Measurements from ENCODE around the gene RNF208.
"Not testable (repeated sequence)": the region's sequence is repeated elsewhere in the genome, so short reads cannot be mapped to it uniquely, and the experiment has no call there.

RNF208 gene

DNA sequence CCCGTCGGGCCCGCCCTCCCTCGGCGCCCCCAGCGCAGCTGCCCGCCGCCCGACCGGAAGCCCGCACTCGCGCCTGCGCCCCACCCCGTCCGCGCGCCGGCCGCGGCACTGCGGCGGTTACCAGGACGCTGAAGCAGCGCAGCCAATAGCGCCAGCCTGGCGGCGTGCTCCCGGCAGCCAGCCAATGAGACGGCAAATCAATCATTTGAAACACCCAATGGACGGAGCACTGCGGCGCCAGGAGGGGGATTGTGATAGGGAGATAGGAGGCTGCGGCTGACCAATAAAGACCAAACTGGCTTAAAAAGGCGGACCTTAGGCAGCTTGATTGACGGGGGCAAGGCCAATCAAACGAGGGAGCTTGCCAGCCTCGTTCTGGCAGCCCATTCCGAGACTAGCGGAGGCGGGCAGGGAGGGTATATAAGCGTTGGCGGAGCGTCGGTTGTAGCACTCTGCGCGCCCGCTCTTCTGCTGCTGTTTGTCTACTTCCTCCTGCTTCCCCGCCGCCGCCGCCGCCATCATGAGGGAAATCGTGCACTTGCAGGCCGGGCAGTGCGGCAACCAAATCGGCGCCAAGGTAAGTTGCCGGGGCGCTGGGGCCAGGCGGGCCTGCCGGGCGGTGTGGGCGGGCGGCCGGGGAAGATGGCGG lies 18.9 kb upstream of the RNF208 start, which contains the start of gene TUBB4B:
TSS of gene TUBB4B (plus strand) at position 447 of the 649 bp plus-strand sequence. CDS start at position 521, 74 bp downstream.
- Histone ChIP-seq H3K4me3 (ENCODE audit: low read length) (peak within 1 kb of the TSS; percentile 84), H3K36me3 (ENCODE audit: control insufficient read depth, insufficient read depth, low read length) (peaks cover 11% of the 10 kb centered on the region), H3K27ac (ENCODE audit: low read depth, low read length) (peak within 1 kb of the TSS; percentile 96), H3K9ac (ENCODE audit: low read length) (peak within 1 kb of the TSS; percentile 49), H3K4me1 (ENCODE audit: control insufficient read depth, insufficient read depth, low read length) (peaks cover 18% of the 10 kb centered on the region), H3K27me3 (ENCODE audit: control insufficient read depth, insufficient read depth, low read length) (no peaks in the 10 kb centered on the region)

DNA sequence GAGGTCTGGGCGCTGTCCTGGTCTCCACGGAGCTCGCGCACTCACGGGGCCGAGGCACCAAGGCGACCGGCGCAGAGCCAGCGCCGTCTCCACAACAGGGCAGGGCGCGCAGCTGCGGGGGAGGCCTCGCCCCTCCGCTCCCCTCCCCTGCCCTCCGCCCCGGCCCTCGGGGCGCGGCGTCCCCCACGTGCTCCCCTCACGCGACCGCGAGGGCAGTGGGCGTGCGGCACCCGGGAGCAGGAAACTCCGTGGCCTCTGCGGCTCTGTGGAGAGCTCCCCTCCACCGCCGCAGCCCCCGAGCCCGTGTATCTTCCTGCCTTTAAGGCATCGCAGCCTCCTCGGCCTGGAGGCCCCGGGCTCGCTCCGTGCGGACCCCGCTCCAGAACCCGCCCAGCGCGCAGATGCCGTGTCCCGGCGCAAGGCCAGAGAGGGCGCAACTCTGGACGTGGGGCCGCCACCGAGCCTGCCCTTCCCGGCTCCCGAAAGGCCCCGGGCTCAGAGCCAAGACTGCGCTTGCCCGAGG lies 18.3 kb upstream of the RNF208 start:
- peak overlapping the region; percentile 82 for H3K4me3 ChIP-seq (ENCODE audit: low read length)
- peaks cover 11% of the 10 kb centered on the region for H3K36me3 ChIP-seq (ENCODE audit: control insufficient read depth, insufficient read depth, low read length)
- H3K9ac ChIP-seq (ENCODE audit: low read length): peak overlapping the region; percentile 40
- peaks cover 20% of the 10 kb centered on the region for H3K4me1 ChIP-seq (ENCODE audit: control insufficient read depth, insufficient read depth, low read length)
- H3K27me3 ChIP-seq (ENCODE audit: control insufficient read depth, insufficient read depth, low read length): peaks cover 2% of the 10 kb centered on the region
- H3K27ac ChIP-seq (ENCODE audit: low read depth, low read length): peak overlapping the region; percentile 96

DNA sequence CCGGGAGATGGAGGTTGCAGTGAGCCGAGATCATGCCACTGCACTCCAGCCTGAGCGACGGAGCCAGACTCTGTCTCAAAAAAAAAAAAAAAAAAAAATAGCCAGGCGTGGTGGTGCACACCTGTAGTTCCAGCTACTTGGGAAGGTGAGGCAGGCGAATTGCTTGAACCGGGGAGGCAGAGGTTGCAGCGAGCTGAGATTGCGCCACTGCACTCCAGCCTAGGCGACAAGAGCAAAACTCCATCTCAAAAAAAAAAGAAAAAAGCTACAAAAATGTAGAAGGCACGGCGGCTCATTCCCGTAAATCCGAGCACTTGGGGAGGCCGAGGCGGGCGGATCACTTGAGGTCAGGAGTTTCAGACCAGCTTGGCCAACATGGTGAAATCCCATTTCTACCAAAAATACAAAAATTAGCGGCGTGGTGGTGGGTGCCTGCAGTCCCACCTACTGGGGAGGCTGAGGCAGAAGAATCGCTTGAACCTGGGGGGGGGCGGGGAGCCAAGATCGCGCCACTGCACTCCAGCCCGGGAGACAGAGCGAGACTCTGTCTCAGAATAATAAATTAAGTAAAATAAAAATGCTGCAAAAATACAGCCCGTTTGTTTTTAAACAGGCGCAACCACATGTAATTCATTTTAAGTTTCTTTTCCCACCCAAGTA lies 17.6 kb upstream of the RNF208 start:
- H3K27me3 ChIP-seq (ENCODE audit: control insufficient read depth, insufficient read depth, low read length): not testable (repeated sequence)
- peak overlapping the region; percentile 40 for H3K9ac ChIP-seq (ENCODE audit: low read length)
- H3K27ac ChIP-seq (ENCODE audit: low read depth, low read length): peak overlapping the region; percentile 96
- H3K4me1 ChIP-seq (ENCODE audit: control insufficient read depth, insufficient read depth, low read length): peaks cover 20% of the 10 kb centered on the region
- H3K4me3 ChIP-seq (ENCODE audit: low read length): peak overlapping the region; percentile 82
- H3K36me3 ChIP-seq (ENCODE audit: control insufficient read depth, insufficient read depth, low read length): peaks cover 11% of the 10 kb centered on the region

DNA sequence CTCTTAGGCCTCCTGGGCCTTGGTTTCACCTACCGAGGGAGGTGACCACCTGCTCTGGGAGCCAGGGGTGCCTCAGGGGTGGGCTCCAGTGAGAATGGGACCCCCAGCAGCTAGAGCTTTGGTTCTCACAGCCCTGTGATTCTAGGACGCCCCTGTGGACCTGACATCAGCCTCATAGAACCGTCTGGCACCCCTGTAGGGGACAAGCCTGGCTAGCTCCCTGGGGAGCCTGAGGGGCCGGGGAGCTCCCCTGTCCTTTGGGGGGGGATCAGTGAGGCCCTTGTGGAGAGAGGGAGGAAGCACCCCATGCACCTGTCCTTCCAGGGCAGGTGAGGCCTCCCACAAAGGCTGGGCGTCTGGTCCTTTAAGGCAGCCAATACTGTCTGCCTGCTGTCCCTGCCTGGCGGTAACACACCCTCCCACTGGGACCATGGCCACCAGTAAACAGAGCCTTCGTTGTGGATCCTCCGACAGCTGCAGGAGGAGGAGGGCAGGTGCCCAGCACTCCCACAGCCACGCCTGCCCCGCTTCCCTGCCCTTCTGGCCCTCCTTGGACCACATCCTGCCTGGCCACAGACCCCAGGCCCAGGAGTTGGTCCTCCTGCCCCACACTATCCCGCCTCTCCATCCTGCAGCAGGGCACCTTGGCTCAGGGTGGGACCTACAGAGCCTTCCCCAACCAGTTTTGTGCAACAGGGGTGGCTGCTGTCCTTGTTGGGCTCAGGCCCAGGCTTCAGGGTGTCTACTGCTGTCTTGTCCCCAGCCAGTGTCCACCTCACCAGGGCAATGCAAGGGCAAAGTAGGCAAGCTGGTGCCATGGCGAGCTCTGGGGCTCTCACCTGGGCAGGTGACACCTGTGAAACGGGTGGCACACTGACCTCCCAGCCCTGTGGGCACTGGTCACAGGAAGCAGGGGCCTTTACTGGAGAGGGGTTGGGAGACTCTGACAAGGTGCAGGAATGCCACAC lies 16.0 kb upstream of the RNF208 start:
- H3K9ac ChIP-seq (ENCODE audit: low read length): no peak overlapping the region
- H3K27me3 ChIP-seq (ENCODE audit: control insufficient read depth, insufficient read depth, low read length): peaks cover 16% of the 10 kb centered on the region
- peak overlapping the region; percentile 21 for H3K4me3 ChIP-seq (ENCODE audit: low read length)
- no peak overlapping the region for H3K27ac ChIP-seq (ENCODE audit: low read depth, low read length)
- peaks cover 20% of the 10 kb centered on the region for H3K4me1 ChIP-seq (ENCODE audit: control insufficient read depth, insufficient read depth, low read length)
- H3K36me3 ChIP-seq (ENCODE audit: control insufficient read depth, insufficient read depth, low read length): peaks cover 7% of the 10 kb centered on the region

DNA sequence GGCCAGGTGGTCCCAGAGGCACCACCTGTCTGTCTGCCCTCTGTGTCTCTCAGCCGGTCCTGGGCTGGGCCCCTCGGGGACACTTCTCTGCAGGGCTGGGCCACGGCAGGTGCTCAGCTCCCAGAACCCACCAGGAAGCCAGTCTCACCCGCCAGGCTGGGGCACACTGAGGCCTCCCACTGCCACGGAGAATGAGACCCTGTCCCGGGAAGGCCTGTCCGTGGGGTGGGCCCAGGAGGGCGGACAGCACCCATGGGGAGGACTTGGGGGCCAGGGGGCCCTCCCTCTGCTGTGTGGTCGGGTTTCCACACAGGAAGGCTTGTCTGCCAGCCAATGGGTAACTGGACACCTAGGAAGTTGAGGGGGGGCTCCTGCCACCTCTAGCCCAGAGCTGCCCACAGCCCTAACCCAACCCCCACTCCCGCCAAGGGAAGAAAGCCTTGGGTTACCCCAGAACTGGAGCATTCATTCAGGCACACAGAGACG lies 14.9 kb upstream of the RNF208 start:
- H3K27ac ChIP-seq (ENCODE audit: low read depth, low read length): no peak overlapping the region
- peaks cover 11% of the 10 kb centered on the region for H3K4me1 ChIP-seq (ENCODE audit: control insufficient read depth, insufficient read depth, low read length)
- no peak overlapping the region for H3K9ac ChIP-seq (ENCODE audit: low read length)
- no peaks in the 10 kb centered on the region for H3K36me3 ChIP-seq (ENCODE audit: control insufficient read depth, insufficient read depth, low read length)
- peak overlapping the region; percentile 41 for H3K4me3 ChIP-seq (ENCODE audit: low read length)
- peaks cover 19% of the 10 kb centered on the region for H3K27me3 ChIP-seq (ENCODE audit: control insufficient read depth, insufficient read depth, low read length)

DNA sequence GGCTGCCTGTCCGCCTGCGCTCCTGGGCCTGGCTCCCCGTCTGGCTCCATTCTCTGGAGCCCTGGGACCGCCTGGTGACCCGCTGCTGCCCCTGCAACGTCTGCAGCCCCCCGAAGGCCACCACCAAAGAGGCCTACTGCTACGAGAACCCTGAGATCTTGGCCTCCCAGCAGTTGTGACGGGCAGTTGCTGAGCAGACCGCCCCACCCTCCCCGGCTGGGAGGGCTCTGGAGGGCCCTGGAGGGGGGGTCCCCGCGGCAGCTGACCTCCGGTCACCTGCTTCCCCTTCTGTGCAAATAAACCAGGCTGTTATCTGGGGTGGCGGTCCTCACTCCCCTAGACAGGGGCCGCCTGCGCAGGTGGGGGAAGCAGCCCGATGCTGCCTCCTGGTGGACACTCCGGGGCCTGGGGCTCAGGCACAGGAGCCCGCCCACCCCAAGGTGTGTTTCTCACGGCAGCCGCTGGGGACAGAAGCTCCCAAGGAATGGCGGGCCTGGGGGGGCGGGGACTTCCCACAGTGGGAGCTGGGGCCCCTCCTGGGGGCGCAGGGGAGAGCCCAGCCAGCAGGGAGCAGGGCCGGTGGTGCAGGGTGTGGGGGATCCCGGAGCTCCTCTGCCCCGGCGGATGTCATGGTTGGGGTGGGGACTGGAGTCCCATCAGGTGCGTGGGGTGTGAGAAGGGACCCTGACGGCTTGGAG lies 14.3 kb upstream of the RNF208 start:
- no peaks in the 10 kb centered on the region for H3K36me3 ChIP-seq (ENCODE audit: control insufficient read depth, insufficient read depth, low read length)
- no peak overlapping the region for H3K27ac ChIP-seq (ENCODE audit: low read depth, low read length)
- peak overlapping the region; percentile 41 for H3K4me3 ChIP-seq (ENCODE audit: low read length)
- H3K4me1 ChIP-seq (ENCODE audit: control insufficient read depth, insufficient read depth, low read length): peaks cover 11% of the 10 kb centered on the region
- H3K9ac ChIP-seq (ENCODE audit: low read length): no peak overlapping the region
- H3K27me3 ChIP-seq (ENCODE audit: control insufficient read depth, insufficient read depth, low read length): peaks cover 19% of the 10 kb centered on the region

DNA sequence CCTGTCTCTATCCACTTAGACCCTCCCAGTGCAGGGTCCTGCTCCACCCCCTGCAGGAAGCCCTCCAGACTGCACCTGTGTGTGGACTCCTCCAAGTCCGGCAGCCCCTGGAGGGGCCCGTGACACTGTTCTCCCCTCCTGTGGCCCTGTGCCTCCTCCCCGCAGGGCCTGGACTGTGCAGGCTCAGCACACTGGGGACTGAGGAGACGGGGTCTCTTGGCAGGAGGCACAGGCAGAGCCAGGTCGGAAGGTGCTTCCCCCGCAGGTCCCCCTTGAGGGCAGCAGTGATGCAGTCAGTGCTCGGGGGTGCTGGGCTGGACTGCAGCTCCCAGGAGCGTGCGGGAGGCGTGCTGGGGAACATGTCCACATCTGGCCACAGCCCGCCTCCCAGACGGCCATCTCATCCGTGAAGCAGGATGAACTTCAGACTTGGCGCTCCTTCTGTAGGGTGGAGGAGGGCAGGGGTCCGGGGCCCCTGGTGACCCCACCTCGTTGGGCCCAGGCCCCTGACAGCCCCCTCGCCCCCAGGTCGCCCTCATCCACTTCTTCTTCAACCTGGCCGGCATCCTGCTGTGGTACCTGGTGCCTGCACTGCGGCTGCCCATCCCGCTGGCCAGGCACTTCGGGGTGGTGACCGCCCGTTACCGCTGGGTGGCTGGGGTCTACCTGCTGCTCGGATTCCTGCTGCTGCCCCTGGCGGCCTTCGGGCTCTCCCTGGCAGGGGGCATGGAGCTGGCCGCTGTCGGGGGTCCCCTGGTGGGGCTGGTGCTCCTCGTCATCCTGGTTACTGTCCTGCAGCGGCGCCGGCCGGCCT lies 13.6 kb upstream of the RNF208 start:
- H3K27ac ChIP-seq (ENCODE audit: low read depth, low read length): no peak overlapping the region
- H3K27me3 ChIP-seq (ENCODE audit: control insufficient read depth, insufficient read depth, low read length): peaks cover 21% of the 10 kb centered on the region
- peak overlapping the region; percentile 2 for H3K4me3 ChIP-seq (ENCODE audit: low read length)
- peaks cover 11% of the 10 kb centered on the region for H3K4me1 ChIP-seq (ENCODE audit: control insufficient read depth, insufficient read depth, low read length)
- no peaks in the 10 kb centered on the region for H3K36me3 ChIP-seq (ENCODE audit: control insufficient read depth, insufficient read depth, low read length)
- H3K9ac ChIP-seq (ENCODE audit: low read length): no peak overlapping the region

DNA sequence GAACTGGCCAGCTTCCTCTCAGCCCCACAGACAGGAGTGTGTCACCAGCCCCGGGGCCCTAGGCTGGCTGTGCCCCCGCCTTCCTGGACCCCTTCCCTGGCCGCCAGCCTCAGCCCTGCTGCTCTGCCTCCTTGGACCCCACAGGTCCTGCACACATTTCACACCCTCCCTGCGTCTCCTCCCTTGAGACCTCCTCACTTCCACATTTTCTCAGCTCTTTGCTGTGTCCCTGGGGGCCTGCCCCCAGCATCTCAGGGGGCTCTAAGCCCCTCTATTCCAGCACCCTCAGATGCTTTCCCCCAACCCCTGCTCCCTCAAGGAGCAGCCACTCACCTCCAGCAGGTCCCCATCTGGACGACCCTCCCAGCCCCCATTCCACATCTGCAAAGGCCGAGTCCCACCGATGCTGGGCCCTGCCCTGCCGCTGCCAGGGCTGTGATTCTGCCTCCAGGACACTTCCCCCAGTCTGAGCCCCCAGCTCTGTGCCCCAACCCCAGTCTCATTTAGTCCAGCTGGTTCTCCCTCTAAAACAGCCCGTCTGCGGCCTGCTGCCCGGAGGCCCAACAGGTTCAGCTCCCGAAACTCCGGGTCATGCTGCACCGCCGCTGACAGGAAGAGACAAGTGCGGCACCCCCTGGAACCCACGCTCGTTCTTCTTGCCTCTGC lies 12.9 kb upstream of the RNF208 start:
- Histone ChIP-seq H3K4me3 (ENCODE audit: low read length) (no peak overlapping the region), H3K27ac (ENCODE audit: low read depth, low read length) (no peak overlapping the region), H3K9ac (ENCODE audit: low read length) (no peak overlapping the region), H3K27me3 (ENCODE audit: control insufficient read depth, insufficient read depth, low read length) (peaks cover 29% of the 10 kb centered on the region), H3K4me1 (ENCODE audit: control insufficient read depth, insufficient read depth, low read length) (peaks cover 11% of the 10 kb centered on the region), H3K36me3 (ENCODE audit: control insufficient read depth, insufficient read depth, low read length) (no peaks in the 10 kb centered on the region)

DNA sequence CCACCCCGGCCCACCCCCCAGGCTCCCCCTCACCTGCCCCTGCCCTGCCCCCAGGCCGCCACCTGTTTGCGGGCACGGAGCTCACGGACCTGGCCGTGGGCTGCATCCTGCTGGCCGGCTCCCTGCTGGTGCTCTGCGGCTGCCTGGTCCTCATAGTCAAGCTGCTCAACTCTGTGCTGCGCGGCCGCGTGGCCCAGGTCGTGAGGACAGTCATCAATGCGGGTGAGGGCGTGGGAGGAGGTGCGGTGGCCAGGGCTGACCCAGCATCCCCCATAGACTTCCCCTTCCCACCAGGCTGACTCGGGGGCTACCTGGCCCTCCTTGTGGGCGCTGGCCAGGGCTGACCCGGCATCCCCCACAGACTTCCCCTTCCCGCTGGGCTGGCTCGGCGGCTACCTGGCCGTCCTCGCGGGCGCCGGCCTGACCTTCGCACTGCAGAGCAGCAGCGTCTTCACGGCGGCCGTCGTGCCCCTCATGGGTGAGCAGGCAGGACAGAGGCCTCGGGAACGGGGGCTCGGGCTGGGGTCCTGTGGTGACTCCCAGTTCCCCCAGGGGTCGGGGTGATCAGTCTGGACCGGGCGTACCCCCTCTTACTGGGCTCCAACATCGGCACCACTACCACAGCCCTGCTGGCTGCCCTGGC lies 12.1 kb upstream of the RNF208 start:
- Histone ChIP-seq H3K27ac (ENCODE audit: low read depth, low read length) (no peak overlapping the region), H3K9ac (ENCODE audit: low read length) (no peak overlapping the region), H3K4me3 (ENCODE audit: low read length) (no peak overlapping the region), H3K4me1 (ENCODE audit: control insufficient read depth, insufficient read depth, low read length) (peaks cover 11% of the 10 kb centered on the region), H3K27me3 (ENCODE audit: control insufficient read depth, insufficient read depth, low read length) (peaks cover 34% of the 10 kb centered on the region), H3K36me3 (ENCODE audit: control insufficient read depth, insufficient read depth, low read length) (no peaks in the 10 kb centered on the region)

DNA sequence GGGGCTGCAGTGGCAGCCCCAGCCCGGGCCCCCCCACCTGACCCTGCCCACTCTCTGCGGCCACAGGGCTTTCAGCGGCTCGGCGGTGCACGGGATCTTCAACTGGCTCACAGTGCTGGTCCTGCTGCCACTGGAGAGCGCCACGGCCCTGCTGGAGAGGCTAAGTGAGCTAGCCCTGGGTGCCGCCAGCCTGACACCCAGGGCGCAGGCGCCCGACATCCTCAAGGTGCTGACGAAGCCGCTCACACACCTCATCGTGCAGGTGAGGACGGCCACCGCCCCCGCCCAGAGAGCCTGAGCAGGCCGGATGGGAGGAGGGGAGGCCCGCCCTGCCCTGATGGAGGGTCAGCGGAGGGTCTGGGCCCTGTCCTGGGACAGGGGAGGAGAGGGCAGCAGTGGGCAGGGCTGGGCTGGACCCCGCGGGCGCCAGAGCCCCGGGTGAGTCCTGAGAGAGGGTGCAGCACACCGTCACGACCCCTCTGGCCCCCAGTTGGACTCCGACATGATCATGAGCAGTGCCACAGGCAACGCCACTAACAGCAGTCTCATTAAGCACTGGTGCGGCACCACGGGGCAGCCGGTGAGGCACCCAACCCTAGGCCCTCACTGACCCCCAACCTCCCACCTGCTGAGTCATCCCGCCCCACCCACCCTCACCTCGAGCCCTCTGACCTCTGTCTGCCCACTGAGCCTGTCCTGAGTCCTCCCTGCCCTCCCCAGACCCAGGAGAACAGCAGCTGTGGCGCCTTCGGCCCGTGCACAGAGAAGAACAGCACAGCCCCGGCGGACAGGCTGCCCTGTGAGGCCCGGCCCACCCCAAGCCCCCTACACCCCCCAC lies 11.3 kb upstream of the RNF208 start:
- Histone ChIP-seq H3K4me1 (ENCODE audit: control insufficient read depth, insufficient read depth, low read length) (peaks cover 10% of the 10 kb centered on the region), H3K27ac (ENCODE audit: low read depth, low read length) (no peak overlapping the region), H3K36me3 (ENCODE audit: control insufficient read depth, insufficient read depth, low read length) (no peaks in the 10 kb centered on the region), H3K4me3 (ENCODE audit: low read length) (no peak overlapping the region), H3K27me3 (ENCODE audit: control insufficient read depth, insufficient read depth, low read length) (peaks cover 42% of the 10 kb centered on the region), H3K9ac (ENCODE audit: low read length) (no peak overlapping the region)
